Activated naive CD4-positive, alpha-beta T cell treated with Interleukin-2 at 50 U/mL for 16 hours (primary cell): ENCODE measurements around the gene LIN9.
"Not testable (repeated sequence)": the region's sequence is repeated elsewhere in the genome, so short reads cannot be mapped to it uniquely, and the experiment has no call there.

ENCODE experiments used
- DNase-seq: peaks from one replicate; pipeline ENCODE4 v3.0.0-alpha.2; 2020

Gene LIN9

DNA sequence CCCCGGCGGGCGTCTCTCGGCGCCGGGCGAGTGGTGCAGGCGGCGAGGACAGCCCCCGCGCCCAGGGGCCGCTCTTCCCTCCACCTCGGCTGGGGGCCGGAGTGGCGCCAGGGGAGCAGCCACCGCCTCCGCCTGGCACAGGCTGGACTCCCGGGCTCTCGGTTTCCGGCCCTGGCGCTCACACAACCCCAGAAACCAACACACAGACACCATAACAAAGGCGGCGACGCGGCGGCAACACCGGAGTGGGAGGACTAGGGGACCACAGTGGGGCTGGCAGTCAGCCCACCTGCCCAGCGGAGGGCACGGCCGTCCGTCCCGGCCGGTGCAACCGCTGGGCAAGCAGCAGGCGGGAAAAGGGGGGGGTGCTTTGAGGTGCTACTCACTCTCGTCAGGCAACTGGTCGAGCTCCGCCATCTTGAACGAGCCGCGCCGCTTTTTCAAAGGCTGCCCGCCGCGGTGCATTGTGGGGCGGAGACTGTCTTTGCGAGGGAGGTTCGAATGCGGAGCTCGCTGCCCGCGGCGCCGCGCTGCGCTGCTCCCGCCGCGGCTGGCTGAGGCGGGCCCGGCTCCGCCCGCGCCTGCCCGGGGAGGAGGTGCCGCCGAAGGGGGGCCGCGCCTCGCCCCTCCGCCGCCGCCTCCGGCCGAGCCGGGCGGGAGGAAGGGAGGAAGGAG is at the start of gene LIN9:
Gene LIN9, minus strand, starts transcription at position 442 of the 675 bp plus-strand sequence. Its CDS starts 25 bp downstream, at position 417.
- peak; percentile 94 for DNase-seq

- no peak for DNase-seq
These were observed 48.5 kb upstream of the LIN9 start for GRCh38 chr1:226357416-226357815.

DNA sequence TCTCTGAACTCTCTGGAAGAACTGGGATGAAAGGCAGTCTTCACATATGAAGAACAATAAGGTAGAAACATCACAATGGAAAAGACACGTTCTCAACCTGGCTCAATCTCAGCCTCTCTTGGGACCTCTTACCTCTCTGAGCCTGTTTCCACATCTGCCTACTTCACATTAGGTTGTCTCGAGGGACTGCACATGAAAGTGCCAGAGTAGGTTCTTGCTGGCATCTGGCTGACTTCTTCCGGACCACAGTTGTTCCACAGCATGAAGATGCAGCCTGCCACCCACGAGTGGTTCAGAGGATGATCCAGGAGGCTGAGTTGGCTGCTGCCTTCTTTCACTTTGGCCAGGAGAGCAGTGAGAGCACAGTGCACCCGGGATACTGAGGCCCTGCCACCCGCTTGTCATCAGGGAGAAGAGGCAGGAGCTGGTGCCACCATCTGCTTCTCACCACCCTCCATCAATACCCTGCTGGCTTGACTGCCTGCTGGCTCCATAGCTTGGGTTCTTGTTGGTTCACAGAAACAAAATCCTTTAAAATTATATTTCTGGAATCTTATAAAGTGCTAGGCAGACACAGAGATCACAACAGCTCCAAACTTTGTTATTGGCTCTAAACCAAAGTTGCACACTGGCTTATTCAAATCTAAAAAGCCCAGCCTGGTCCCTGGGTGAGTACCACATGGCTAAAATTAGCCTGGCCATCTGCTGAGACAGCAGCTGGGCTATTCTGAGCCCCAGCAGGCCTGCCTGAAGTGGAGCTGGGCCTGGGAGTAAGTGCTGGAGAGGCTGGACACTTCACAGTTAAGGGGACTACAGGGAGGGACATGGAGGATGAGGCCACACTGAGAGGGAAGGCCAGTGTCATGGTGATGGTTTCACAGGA is 46.9 kb upstream of the LIN9 start:
- DNase-seq, result no peak

DNA sequence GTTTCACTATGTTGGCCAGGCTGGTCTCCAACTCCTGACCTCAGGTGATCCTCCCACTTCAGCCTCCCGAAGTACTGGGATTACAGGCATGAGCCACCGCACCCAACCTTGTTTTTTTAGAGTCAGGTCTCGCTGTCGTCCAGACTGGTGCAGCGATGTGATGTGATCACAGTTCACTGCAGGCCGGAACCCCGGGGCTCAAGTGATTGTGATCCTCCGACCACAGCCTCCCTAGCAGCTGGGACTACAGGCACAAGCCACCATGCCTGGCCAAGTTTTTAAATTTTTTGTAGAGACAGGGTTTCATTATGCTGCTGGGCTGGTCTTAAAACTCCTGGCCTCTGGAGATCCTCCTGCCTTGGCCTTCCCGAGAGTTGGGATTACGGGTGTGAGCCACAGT is 46.1 kb upstream of the LIN9 start:
- no peak for DNase-seq

- DNase-seq, result no peak
These were observed 44.9 kb upstream of the LIN9 start for GRCh38 chr1:226353698-226354525.

DNA sequence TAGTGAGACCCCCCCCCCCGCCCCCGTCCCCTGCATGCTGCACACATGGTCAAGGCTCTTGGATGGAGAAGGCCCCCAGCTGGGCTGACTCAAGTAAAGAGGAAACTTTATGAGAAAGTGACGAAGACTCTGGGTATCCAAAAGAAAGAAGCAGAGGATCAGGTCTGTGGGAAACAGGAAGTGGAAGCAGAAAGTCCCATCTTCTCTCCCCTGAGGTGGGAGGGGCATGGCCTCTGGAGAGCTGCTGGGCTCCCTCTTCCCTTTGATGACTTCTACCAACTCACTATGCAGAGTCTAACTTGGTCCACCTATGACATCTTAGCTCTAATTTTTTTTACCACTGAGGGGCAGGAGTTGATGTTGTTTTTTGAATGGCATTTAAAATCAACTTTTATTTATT is 42.7 kb upstream of the LIN9 start:
- DNase-seq, result no peak

DNA sequence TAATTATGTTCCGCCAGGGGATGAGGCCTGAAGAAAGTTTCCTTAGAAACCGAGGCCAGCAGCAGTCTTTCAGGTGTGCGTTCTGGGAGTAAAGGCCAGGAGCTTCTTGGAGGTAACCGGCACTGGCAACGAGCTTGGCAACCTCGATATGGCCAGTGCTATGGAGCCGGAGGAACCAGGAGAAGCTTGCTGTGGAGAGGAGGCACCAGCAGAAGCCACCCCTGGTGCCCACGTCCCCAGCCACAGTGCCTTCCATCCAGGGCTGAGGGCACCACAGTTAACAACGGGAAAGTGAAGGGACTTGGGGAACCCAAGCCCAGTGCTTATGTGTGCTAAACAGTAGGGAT is 41.5 kb upstream of the LIN9 start:
- DNase-seq, result no peak

DNA sequence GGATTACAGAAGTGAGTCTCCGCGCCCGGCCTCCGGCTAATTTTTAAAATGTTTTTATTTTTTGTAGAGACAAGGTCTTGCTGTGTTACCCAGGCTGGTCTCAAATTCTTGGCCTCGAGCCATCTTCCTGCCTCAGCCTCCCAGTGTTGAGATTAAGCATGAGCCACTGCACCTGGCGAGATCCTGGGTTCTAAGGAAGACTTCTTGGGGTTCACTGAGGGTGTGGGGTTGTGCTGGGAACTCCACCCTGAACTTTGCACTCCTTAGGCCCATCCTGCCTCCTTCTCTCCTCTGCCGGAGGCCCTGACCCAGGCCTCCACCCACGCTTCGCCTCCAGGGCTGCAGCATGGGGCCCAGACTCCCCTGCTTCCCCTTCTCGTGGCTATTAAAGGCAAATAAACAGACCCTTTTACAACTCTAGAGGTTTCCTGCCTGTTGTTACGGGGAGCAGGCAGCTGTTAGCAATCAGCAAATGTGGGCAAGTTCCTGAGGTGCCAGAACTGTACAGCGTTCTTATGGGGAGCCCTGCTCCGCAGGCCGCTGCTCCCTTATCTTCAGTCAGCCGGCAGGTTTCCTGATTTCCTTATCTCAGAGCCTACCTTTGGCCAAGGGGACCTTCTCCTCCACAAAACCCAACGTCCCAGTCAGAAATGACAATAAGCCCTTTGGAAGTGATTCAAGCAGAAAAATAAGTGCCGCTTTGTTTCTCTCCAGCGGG is 41.0 kb upstream of the LIN9 start:
- DNase-seq, result no peak

- DNase-seq, result no peak
These were observed 40.1 kb upstream of the LIN9 start for GRCh38 chr1:226349081-226349480.

DNA sequence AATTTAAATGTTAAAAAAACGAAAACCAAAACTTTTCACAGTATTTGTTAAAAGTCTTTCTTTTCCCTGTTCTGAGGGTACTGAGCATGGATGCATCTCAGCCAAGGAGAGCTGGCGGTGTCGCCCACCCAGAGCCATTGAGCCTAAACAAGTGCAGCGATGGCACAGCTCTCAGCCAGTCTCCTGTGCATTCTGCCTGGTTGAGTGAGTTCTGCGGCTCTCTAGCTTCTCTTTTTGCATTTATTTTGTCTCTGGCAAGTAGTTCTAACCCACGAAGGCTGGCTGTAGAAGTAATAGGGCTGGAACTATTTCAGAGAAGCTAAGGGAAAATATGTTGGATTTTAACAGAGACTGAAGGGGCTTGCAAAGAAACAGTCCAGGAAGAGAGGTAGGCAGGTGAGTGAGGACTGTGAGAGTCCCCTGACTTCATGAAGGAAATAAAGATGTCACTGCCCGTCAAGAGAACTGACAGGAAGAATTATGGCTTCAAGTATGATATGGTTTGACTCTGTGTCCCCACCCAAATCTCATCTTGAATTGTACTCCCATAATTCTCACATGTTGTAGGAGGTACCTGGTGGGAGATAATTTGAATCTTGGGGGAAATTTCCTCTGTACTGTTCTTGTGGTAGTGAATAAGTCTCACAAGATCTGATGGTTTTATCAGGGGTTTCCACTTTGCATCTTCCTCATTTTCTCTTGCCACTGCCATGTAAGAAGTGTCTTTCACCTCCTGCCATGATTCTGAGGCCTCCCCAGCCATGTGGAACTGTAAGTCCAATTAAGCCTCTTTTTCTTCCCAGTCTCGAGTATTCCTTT is 35.7 kb upstream of the LIN9 start:
- DNase-seq, result no peak

DNA sequence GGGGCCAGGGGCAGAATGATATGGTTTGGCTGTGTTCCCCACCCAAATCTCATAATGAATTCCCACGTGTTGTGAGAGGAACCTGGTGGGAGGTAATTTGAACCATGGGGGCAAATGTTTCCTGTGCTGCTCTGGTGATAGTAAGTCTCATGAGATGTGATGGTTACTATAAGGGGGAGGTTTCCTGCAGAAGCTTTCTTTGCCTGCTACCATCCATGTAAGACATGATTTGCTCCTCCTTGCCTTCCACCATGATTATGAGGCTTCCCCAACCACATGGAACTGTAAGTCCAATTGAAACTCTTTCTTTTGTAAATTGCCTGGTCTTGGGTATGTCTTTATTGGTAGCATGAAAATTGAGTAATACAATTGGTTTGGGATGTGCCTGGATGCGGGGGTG is 33.7 kb upstream of the LIN9 start:
- no peak for DNase-seq

DNA sequence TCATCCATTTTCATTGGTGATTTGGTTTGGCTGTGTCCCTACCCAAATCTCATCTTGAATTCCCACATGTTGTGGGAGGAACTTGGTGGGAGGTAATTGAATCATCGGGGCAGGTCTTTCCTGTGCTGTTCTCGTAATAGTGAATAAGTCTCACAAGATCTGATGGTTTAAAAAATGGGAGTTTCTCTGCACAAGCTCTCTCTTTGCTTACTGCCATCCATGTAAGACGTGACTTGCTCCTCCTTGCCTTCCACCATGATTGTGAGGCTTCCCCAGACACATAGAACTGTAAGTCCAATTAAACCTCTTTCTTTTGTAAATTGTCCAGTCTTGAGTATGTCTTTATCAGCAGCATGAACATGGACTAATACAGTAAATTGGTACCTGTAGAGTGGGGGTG is 31.1 kb upstream of the LIN9 start:
- not testable (repeated sequence) for DNase-seq

GRCh38 chr1:226337276-226337875 is 28.4 kb upstream of the LIN9 start:
- DNase-seq, result peak; percentile 13

DNA sequence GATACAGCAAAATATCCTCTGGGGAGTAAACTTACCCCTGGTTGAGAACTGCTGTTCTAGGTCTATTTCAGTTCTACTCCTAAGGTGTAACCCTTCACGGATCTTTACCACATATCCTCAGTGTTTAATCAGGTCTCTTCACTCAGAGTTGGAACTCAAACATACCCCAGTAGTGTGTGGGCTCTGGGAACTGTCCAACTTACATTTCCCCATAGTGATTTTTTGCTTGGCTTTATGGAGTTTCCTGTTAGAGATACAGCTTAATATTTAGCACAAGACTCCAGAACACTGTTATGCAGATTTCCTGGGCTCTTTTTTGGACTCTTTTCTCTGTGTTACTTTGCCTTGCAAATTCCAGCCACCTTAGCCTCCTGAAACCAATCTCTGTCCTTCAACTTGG is 26.7 kb upstream of the LIN9 start:
- no peak for DNase-seq

- no peak for DNase-seq
These were observed 24.0 kb upstream of the LIN9 start for GRCh38 chr1:226332947-226333346.

- no peak for DNase-seq
These were observed 20.3 kb upstream of the LIN9 start for GRCh38 chr1:226329237-226329636.

DNA sequence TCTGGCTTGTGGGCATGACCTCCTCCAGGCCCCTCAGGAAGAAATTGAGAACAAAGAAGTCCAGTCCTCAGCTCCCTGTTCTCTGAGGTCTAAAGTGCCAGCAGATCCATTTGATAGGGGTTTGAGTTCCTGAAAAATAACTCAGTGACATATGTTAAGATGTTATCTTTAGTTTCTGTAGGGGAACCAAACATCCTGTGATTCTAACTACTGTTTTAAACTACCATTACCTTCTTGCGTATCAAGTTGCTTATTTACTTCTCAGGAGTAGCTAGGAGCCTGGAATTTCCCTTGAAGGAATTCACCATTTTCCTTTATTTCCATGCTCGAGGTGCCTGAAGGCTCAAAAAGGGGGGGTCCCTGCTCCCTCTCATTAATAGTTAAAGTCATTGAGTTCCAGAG is 18.8 kb upstream of the LIN9 start:
- no peak for DNase-seq

GRCh38 chr1:226325178-226325577 is 16.2 kb upstream of the LIN9 start:
- no peak for DNase-seq

- no peak for DNase-seq
These were observed 15.5 kb upstream of the LIN9 start for GRCh38 chr1:226324479-226324878.

DNA sequence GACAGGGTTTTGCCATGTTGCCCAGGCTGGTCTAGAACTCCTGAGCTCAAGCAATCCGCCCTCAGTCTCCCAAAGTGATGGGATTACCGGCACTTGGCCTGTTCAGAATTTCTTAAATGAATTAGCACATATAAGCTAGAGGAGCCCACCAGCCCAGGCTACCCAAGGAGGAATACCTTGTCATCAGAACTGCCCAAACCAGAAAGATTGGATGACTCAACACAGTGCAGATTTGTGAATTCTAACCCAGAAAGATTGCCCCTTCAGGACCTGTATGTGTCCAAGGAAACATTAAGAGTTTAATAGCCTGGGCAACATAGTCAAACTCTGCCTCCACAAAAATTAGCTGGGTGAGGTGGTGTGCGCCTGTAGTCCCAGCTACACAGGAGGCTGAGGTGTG is 14.0 kb upstream of the LIN9 start:
- no peak for DNase-seq

- no peak for DNase-seq
These were observed 12.0 kb upstream of the LIN9 start for GRCh38 chr1:226320930-226321329.

DNA sequence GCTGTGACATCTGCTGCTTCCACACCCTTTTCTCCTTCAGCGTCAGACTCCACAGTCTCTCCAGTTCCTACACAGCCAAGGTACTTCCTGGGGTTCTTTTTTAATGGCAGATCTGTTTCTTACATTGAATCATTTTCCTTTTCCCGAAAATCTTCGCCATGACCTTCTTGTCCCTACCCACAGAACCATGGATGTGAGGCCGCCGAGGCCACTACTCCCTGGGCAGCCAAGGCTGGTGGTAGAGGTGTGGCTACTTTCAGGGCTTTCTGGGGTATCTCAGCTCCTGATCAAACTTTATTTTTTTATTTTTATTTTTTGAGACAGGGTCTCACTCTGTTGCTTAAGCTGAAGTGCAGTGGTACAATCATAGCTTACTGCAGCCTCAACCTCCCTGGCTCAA is 9.5 kb upstream of the LIN9 start:
- DNase-seq, result no peak
